SK-N-SH treated with all-trans-retinoic acid at 6 μM for 48 hours (cell line): ENCODE data around the gene KIRREL3.

Source experiments
- ISL1 ChIP-seq: fragments of 250-450 bp; sonication (Bioruptor Pico); IDR thresholded peaks from 2 replicates; pipeline ENCODE4 v2.1.2; 2022; ENCODE audit warnings: mild to moderate bottlenecking, moderate library complexity
- ZNF565 ChIP-seq: fragments of 450-650 bp; formaldehyde crosslinking; conservative IDR thresholded peaks from 2 replicates; pipeline ENCODE4 v1.5.0; 2020; ENCODE audit warnings: low read depth, mild to moderate bottlenecking, moderate library complexity

DNA sequence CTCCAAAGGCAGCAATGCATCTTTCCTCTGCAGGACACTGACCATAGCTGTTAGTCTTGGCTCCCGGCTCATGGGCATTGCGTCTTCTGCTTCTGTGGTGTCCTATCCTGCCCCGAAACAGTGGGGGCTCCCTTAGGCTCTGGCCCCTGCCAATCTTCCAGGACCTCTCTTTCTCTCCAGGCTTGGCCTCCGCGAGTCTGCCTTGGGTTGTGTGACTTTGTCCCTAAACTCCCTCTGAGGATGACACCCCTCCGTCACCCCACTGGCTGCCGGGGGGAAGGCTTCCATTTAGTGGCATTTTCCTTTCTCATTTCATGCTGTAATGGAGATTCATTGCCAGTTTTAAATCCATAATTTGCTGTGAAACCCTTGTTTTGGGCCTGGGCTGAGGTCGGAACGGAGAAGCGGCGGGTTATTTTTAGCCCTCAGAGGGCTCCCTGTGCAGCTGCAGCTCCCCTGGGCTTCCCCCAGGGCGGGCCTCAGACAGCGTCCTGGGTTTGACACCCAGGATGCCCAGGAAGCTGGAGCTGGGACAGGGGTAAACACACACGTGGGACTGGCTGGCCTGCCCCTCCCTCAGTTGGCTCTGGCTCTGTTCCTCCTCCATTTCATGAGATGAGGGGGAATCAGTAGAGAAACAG is 489.0 kb downstream of the KIRREL3 start:
- TF ChIP-seq ZNF565 (CRISPR knock-in tag) (no peak), ISL1 (no peak)
